ENCODE results near the gene EXOSC5.
A peak's percentile ranks its signal among the peaks of the same experiment; 100 is the strongest.
"Not testable (repeated sequence)": the region's sequence is repeated elsewhere in the genome, so short reads cannot be mapped to it uniquely, and the experiment has no call there.

The EXOSC5 gene

GRCh38 chr19:41426116-41426841, 29.1 kb upstream of the EXOSC5 start:
- no peak for DNase-seq

DNA sequence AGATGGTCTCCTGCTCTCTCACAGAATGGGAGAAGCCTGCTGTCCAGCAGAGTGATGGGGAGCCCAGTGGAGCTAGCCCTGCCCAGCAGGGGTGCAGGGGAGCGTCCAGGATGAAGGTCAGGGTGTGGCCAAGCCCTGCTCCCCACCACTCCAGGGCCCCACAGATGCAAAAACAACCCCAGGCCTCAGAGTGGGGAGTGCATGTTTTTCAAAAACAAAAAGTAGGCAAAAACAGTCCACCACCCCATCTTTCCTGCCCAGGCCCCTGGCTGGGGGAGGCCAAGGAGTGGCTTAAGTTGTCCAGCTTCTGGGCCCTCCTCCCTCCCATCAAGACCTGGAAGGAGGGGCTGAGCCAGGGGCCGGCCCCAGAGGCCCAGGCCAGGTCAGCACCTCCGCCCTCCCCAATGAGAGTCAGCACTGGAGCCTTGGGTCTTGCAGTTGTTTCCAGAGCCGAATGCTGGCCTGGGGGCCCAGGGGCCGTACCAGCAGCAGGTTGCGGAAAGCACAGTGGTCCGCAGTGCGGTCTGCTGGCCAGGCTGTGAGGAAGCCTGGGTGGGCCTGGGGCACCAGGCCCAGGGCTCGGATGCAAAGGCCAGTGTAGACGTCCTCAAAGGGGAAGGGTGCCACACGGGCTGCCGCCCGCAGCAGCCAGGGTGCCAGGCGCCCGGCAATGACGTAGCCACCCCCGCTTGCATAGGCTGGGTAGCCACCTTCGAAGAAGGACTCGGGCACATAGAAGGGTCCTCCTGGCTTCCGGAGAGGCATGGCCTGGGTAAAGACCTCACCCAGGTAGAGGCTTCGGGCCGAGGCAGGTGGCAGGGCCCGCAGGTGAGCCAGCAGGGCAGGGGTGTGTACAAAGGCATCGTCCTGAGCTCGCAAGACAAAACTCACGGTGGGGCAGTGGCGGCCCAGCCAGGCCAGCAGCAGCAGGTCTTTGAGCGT, 28.3 kb upstream of the EXOSC5 start:
- DNase-seq = no peak

GRCh38 chr19:41424335-41425173, 27.4 kb upstream of the EXOSC5 start:
- DNase-seq = peak; percentile 25

GRCh38 chr19:41422955-41423354, 25.8 kb upstream of the EXOSC5 start:
- DNase-seq = no peak

DNA sequence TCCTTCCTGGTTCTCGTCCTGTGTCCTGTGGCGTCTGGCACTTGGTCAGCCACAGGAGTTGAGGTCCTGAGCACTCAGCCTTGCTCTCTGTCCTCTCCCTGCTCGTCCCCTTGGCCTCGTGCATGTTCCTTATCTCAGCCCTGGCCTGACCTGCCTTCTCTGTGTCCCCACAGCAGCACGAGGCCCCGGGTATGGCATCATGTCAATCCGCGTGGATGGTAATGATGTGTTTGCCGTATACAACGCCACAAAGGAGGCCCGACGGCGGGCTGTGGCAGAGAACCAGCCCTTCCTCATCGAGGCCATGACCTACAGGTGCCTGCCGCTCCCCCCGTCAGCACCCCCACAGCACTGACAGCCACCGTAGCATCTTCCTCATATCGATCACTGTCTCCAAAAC, 25.3 kb upstream of the EXOSC5 start:
- DNase-seq = no peak

DNA sequence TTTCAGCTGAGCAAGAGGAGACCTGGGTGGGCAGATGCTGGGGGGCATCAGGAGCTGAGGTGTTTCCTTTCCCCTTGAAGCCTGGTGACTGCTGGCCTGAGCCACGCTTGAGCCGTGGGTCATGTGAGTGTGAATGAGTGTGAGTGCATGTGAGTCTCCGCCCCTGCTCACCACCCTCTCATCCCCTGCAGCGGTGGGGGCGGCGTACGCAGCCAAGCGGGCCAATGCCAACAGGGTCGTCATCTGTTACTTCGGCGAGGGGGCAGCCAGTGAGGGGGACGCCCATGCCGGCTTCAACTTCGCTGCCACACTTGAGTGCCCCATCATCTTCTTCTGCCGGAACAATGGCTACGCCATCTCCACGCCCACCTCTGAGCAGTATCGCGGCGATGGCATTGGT, 24.8 kb upstream of the EXOSC5 start:
- DNase-seq = no peak

DNA sequence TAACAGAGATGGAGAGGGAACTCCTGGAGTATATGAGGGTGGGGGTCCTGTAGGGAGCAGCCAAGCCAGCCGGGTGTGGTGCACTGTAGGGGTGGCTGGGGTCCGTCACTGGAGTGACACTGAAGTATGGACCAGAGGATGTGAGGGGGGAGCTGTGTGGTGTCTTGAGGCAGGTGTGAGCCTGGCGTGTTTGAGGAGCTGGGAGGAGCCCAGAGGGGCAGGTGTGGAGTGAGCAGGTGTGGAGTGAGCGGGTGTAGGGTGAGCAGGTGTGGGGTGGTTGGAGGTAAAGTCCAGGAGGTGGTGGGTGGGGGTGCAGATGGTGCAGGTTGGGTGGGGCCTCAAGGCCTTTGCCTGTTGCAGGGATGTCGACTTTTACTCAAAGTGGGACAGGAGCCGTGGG, 24.2 kb upstream of the EXOSC5 start:
- no peak for DNase-seq

GRCh38 chr19:41420101-41420880, 23.1 kb upstream of the EXOSC5 start:
- peak; percentile 77 for DNase-seq

- no peak for DNase-seq
These were observed 19.1 kb upstream of the EXOSC5 start for GRCh38 chr19:41416194-41416674.

GRCh38 chr19:41415154-41415571, 18.0 kb upstream of the EXOSC5 start:
- no peak for DNase-seq

DNA sequence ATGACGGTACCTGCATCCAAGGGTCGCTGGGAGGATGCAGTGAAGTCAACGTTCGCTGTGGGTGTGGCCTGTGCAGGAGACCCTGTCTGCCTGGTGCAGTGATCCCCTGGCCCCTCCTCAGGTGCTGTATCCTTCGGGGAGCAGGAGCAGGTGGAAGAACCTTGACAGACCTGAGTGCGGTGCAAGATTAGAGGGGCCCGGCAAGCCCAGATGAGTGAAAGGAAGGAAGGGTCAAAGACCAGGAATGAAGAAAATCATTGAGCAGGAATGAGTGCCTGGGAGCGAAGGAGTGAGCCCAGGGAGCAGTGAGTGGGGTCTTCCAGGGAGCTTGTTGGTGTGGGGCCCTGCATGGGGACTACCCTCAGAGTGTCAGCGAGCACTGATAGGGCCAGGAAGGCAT, 17.3 kb upstream of the EXOSC5 start:
- DNase-seq = no peak

GRCh38 chr19:41413947-41414346, 16.8 kb upstream of the EXOSC5 start:
- DNase-seq = no peak

DNA sequence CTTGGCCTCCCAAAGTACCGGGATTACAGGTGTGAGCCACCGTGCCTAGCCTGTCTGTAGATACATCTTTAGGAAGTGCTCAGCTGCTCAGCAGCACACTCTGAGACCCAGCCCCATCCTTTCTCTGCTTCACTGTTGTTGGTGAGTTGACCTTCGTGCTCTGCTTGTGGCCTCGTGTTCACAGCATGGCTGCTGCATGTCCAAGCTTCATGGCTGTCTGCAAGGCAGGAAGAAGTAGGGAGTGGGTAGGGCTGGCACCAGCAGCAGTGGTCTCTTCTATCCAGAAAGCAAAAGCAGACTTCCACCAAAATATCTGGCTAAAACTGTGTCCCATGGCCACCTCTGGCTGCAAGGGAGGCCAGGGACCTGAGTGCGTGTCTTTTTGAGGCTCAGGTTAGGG, 15.8 kb upstream of the EXOSC5 start:
- no peak for DNase-seq

DNA sequence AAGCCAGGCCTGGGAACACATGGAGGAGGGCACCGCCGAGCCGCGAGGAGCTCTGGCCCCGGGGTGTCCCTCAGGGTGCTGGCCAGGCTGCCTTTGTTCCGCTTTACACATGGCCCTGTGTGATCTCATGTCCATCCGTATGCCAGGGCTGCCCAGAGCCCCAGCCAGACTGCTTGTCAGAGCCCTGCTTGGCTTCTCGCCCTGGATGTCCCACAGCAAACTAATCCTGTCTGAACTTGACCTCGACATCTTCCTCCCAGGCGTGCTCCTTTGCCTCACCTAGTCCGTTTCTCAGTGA, 14.8 kb upstream of the EXOSC5 start:
- DNase-seq = no peak

DNA sequence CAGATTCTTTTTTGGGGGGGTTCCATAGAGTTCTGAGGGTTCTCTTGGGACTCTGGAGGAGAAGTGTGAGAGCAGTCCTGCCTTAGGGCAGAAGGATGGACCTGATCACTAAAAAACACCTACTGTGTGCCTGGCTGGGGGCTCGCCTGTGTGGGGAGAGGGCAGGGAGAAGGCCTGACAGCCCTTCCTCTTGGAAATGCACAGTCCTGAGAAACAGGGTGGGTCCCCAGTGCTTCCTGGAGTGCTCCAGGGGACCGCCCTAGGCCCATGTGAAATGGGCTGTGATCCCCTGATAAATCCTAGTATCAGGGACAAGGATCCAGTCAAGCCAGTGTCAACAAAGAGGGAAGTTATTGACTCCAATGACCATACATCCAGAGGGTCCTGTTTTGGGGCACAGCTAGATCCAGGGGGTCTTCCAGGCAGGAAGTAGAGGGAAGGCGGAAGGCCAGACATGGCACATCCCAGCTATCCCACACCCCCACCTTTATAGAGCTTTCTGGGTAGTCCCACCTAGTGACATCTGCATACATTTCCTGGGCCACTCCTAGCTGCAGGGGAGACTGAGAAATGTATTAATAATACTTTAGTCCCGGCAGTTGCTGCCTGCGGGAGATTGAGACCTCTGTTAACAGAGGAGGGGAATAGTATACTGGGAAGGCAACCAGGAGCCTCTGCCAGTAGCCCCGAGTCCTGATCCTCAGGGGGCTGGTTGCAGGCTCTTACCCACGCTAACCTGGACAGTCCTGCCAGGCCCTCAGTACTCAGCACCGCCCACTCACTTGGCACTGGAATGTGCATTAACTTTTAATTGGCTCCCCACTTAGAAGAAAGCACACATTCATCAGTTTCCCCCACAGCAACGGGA, 14.2 kb upstream of the EXOSC5 start:
- no peak for DNase-seq

DNA sequence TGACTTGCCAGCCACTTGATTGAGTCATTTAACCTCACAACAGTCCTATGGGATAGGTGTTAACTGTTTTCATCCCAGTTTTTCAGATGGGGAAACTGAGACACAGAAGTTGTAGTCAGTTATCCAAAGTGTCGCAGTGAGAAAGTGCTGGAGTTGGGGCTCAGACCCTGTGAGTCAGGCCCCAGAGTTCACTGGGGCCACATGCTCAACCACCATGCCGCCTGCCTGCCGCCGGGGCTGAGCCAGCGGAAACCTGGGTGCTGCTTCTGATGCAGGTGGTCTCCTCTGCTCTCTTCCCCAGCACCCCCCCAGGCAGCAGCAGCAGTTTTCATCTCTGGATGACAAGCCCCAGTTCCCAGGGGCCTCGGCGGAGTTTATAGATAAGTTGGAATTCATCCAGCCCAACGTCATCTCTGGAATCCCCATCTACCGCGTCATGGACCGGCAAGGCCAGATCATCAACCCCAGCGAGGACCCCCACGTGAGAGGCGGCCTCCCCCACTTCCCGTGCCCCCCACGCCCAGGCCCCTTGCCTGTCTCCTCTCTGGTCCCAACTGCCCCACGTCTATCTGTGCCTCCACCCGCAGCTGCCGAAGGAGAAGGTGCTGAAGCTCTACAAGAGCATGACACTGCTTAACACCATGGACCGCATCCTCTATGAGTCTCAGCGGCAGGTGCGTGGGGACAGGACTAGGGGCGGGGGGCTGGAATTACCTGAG, 13.3 kb upstream of the EXOSC5 start:
- DNase-seq = no peak

- no peak for DNase-seq
These were observed 12.1 kb upstream of the EXOSC5 start for GRCh38 chr19:41409288-41409687.

DNA sequence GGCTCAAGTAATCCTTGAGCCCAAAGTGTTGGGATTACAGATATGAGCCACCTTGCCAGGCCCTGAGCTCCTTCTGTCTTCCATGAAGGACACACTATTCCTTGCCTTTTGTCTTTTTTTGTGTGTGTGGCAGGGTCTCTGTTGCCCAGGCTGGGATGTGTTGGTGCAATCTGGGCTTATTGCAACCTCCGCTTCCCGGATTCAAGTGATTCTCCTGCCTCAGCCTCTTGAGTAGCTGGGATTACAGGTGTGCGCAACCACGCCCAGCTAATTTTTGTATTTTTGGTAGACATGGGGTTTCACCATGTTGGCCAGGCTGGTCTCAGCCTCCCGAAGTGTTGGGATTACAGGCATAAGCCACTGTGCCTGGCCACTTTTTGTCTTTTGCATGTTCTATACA, 11.7 kb upstream of the EXOSC5 start:
- not testable (repeated sequence) for DNase-seq

GRCh38 chr19:41408256-41408655, 11.1 kb upstream of the EXOSC5 start:
- DNase-seq = peak; percentile 76

DNA sequence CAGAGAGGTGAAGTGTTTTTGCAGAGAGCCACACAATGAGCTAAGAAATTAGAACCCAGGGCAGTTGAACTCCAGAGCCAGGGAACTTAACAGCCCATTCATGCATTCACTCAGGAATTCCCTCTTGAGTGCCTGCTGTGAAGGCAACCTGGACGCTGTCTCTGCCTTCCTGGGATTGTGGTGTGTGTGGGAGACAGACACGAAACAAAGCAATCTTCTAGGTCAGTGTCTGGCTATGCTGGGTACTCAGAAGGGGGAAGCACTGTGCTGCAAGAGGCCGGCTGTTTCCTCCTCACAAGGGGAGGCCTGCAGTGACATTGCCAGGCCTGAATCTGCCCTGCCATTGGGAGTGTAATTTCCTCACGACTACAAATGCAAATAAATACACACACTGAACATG, 10.1 kb upstream of the EXOSC5 start:
- DNase-seq = peak; percentile 68

- no peak for DNase-seq
These were observed 8.6 kb upstream of the EXOSC5 start for GRCh38 chr19:41405776-41406175.
